ENCODE data around the gene MPP2. TPM values are rescaled to one million over a fixed set of nuclear protein-coding genes. Genes with fewer than 3 reads are reported as not detected.

The MPP2 gene
- total and polyA plus RNA-seq, 4 donors: 0.05 to 0.25 (median 0.09) TPM

DNA sequence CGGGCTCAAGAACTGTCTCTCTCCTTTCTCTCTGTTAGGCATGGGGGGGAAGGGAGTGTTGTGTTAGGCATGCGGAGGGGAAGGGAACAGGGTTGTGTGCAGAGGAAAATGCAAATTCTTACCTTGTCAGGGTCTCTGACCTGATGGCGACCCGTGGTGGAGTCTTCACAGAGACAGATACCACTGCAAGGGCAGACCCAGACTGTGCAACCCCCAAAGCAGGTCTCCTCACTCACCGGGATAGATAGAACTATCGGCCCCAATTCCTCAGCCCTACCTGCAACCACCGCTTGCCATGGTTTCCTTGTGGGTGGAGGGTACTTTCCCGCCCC, 9.6 kb upstream of the MPP2 start:
- 75% methylated on average over 8 of the region's 8 CpGs for WGBS
- no peak for DNase-seq (ENCODE audit: low spot score)
- no peak for TF ChIP-seq NR2F2 (IDR thresholded peaks at IDR 0.05)
- TF ChIP-seq REST (IDR thresholded peaks at IDR 0.05): no peak
- no peak for TF ChIP-seq ZBTB33 (IDR thresholded peaks at IDR 0.05)
- no peak for TF ChIP-seq RAD21 (IDR thresholded peaks at IDR 0.05)
- no peak for TF ChIP-seq JUND (IDR thresholded peaks at IDR 0.05)
- no peak for TF ChIP-seq TAF1 (conservative IDR thresholded peaks at IDR 0.05)

GRCh38 chr17:43916385-43916784, 9.0 kb upstream of the MPP2 start:
- Histone ChIP-seq H3K9me3 (ENCODE audit: control insufficient read depth in 4 of 4, low read length in 3 of 4) (no peaks in the 10 kb centered on the region), H3K9ac (ENCODE audit: low read depth in 1 of 2, low read length in 2 of 2) (no peak overlapping the region), H3K27me3 (ENCODE audit: control insufficient read depth in 4 of 4, insufficient read depth in 4 of 4, low read length in 3 of 4) (no peaks in the 10 kb centered on the region), H3K4me1 (ENCODE audit: control insufficient read depth in 4 of 4, insufficient read depth in 4 of 4, low read length in 3 of 4) (peaks cover 0 to 7% (median 0%) of the 10 kb centered on the region in 4 donors), H3K36me3 (ENCODE audit: control insufficient read depth in 4 of 4, insufficient read depth in 3 of 4, low read depth in 1 of 4, low read length in 3 of 4) (no peaks in the 10 kb centered on the region), H3K27ac (ENCODE audit: low read depth in 1 of 2, low read length in 2 of 2) (no peak overlapping the region), H3K4me3 (ENCODE audit: low read depth in 1 of 3, low read length in 3 of 3) (no peak overlapping the region)
- 85% methylated on average over 4 of the region's 4 CpGs for WGBS
- TF ChIP-seq FOXA1 (IDR thresholded peaks at IDR 0.05) (no peak), YY1 (IDR thresholded peaks at IDR 0.05) (no peak), RAD21 (IDR thresholded peaks at IDR 0.05) (no peak), NR2F2 (IDR thresholded peaks at IDR 0.05) (no peak), JUND (IDR thresholded peaks at IDR 0.05) (no peak), SP1 (IDR thresholded peaks at IDR 0.05) (no peak), FOXA2 (IDR thresholded peaks at IDR 0.05) (no peak), ATF3 (IDR thresholded peaks at IDR 0.05) (no peak), TAF1 (conservative IDR thresholded peaks at IDR 0.05) (no peak), EGR1 (IDR thresholded peaks at IDR 0.05; ENCODE audit: low read depth in 2 of 2) (no peak), REST (IDR thresholded peaks at IDR 0.05) (no peak), RXRA (IDR thresholded peaks at IDR 0.05) (no peak), GABPA (IDR thresholded peaks at IDR 0.05 in 1 of 2, conservative IDR thresholded peaks at IDR 0.05 in 1 of 2) (no peak), HNF4A (conservative IDR thresholded peaks at IDR 0.05) (no peak), HNF4G (IDR thresholded peaks at IDR 0.05) (no peak)
- TF ChIP-seq, protein P1, sequence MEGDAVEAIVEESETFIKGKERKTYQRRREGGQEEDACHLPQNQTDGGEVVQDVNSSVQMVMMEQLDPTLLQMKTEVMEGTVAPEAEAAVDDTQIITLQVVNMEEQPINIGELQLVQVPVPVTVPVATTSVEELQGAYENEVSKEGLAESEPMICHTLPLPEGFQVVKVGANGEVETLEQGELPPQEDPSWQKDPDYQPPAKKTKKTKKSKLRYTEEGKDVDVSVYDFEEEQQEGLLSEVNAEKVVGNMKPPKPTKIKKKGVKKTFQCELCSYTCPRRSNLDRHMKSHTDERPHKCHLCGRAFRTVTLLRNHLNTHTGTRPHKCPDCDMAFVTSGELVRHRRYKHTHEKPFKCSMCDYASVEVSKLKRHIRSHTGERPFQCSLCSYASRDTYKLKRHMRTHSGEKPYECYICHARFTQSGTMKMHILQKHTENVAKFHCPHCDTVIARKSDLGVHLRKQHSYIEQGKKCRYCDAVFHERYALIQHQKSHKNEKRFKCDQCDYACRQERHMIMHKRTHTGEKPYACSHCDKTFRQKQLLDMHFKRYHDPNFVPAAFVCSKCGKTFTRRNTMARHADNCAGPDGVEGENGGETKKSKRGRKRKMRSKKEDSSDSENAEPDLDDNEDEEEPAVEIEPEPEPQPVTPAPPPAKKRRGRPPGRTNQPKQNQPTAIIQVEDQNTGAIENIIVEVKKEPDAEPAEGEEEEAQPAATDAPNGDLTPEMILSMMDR (IDR thresholded peaks at IDR 0.05; ENCODE audit: low read depth, low read length, missing input control): no peak
- TF ChIP-seq, protein P2, sequence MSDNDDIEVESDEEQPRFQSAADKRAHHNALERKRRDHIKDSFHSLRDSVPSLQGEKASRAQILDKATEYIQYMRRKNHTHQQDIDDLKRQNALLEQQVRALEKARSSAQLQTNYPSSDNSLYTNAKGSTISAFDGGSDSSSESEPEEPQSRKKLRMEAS (IDR thresholded peaks at IDR 0.05): no peak
- no peak for DNase-seq (ENCODE audit: low spot score)

More for the DNA sequence above, 9.6 kb upstream of the MPP2 start:
- Histone ChIP-seq H3K27me3 (ENCODE audit: control insufficient read depth in 4 of 4, insufficient read depth in 4 of 4, low read length in 3 of 4) (no peaks in the 10 kb centered on the region), H3K9ac (ENCODE audit: low read depth in 1 of 2, low read length in 2 of 2) (no peak overlapping the region), H3K4me1 (ENCODE audit: control insufficient read depth in 4 of 4, insufficient read depth in 4 of 4, low read length in 3 of 4) (peaks cover 0 to 7% (median 0%) of the 10 kb centered on the region in 4 donors), H3K9me3 (ENCODE audit: control insufficient read depth in 4 of 4, low read length in 3 of 4) (no peaks in the 10 kb centered on the region), H3K4me3 (ENCODE audit: low read depth in 1 of 3, low read length in 3 of 3) (peak overlapping the region in 1 of 3 donors; percentile 33), H3K27ac (ENCODE audit: low read depth in 1 of 2, low read length in 2 of 2) (no peak overlapping the region), H3K36me3 (ENCODE audit: control insufficient read depth in 4 of 4, insufficient read depth in 3 of 4, low read depth in 1 of 4, low read length in 3 of 4) (no peaks in the 10 kb centered on the region)

Data from liver (tissue), 9 donors.